HEK293T (cell line): ENCODE measurements around the gene IL17RE.

Experiments
- CTCF ChIA-PET: fragments of 350-600 bp; formaldehyde crosslinking; extraction: SDS; loops from one replicate; lab custom pipeline; 2021; ENCODE audit warnings: antibody characterized with exemption, inconsistent platforms; lab: Yijun Ruan, JAX
- POLR2A ChIA-PET: fragments of 350-600 bp; formaldehyde crosslinking; extraction: SDS; loops from one replicate; lab custom pipeline; 2020; ENCODE audit warnings: antibody characterized with exemption, inconsistent platforms; lab: Yijun Ruan, JAX
- DNase-seq: peaks from one replicate; pipeline ENCODE4 v3.0.0; 2012; ENCODE audit warnings: mixed read lengths; ENCODE audit errors: extremely low spot score
- ARNT ChIP-seq: fragments of 450-650 bp; IDR thresholded peaks from 2 replicates; pipeline ENCODE4 v1.6.1; 2017; ENCODE audit warnings: mild to moderate bottlenecking
- BHLHE40 ChIP-seq: fragments of 450-650 bp; IDR thresholded peaks from 2 replicates; pipeline ENCODE4 v1.6.1; 2016; ENCODE audit warnings: mild to moderate bottlenecking, moderate library complexity, borderline replicate concordance
- CTBP1 ChIP-seq: fragments of 450-650 bp; IDR thresholded peaks from 2 replicates; pipeline ENCODE4 v1.6.1; 2016; ENCODE audit warnings: borderline replicate concordance
- ELF4 ChIP-seq: fragments of 450-650 bp; IDR thresholded peaks from 2 replicates; pipeline ENCODE4 v1.6.1; 2017; ENCODE audit warnings: antibody characterized with exemption
- FOXA1 ChIP-seq: fragments of 450-650 bp; IDR thresholded peaks from 2 replicates; pipeline ENCODE4 v1.6.1; 2016; ENCODE audit warnings: mild to moderate bottlenecking
- FOXK2 ChIP-seq: fragments of 450-650 bp; IDR thresholded peaks from 2 replicates; pipeline ENCODE4 v1.6.1; 2016; ENCODE audit warnings: mild to moderate bottlenecking
- FOXM1 ChIP-seq: fragments of 450-650 bp; IDR thresholded peaks from 2 replicates; pipeline ENCODE4 v1.6.1; 2017; ENCODE audit warnings: mild to moderate bottlenecking, borderline replicate concordance
- HDGF ChIP-seq: fragments of 450-650 bp; IDR thresholded peaks from 2 replicates; pipeline ENCODE4 v1.6.1; 2017; ENCODE audit warnings: antibody characterized with exemption, borderline replicate concordance
- L3MBTL2 ChIP-seq: fragments of 450-650 bp; conservative IDR thresholded peaks from 2 replicates; pipeline ENCODE4 v1.6.1; 2016; ENCODE audit warnings: mild to moderate bottlenecking
- LEF1 ChIP-seq: fragments of 450-650 bp; IDR thresholded peaks from 2 replicates; pipeline ENCODE4 v1.6.1; 2017; ENCODE audit warnings: mild to moderate bottlenecking, borderline replicate concordance
- NFRKB ChIP-seq: fragments of 450-650 bp; IDR thresholded peaks from 2 replicates; pipeline ENCODE4 v1.6.1; 2016; ENCODE audit warnings: mild to moderate bottlenecking, moderate library complexity
- PKNOX1 ChIP-seq: fragments of 450-650 bp; IDR thresholded peaks from 2 replicates; pipeline ENCODE4 v1.6.1; 2016
- SP1 ChIP-seq: fragments of 450-650 bp; IDR thresholded peaks from 2 replicates; pipeline ENCODE4 v1.6.1; 2017
- SUZ12 ChIP-seq: fragments of 450-650 bp; IDR thresholded peaks from 2 replicates; pipeline ENCODE4 v1.6.1; 2016; ENCODE audit warnings: mild to moderate bottlenecking
- TARDBP ChIP-seq: fragments of 450-650 bp; IDR thresholded peaks from 2 replicates; pipeline ENCODE4 v1.6.1; 2016
- ZNF384 ChIP-seq: fragments of 450-650 bp; IDR thresholded peaks from 2 replicates; pipeline ENCODE4 v1.6.1; 2016

Gene IL17RE

GRCh38 chr3:9909221-9910013 lies 6.8 kb downstream of the IL17RE start:
- ChIA-PET POLR2A (interaction anchor here (1.2 kb wide), 1 partner anchor 16 kb away, joined by 3 read pairs; no protein-coding TSS in a partner anchor), CTCF (no interaction called here)
- no peak for DNase-seq
- no peak for TF ChIP-seq NFRKB
- TF ChIP-seq ZNF384, result no peak
- TF ChIP-seq SUZ12, result no peak
- no peak for TF ChIP-seq FOXM1
- no peak for TF ChIP-seq PKNOX1
- no peak for TF ChIP-seq ELF4
- TF ChIP-seq FOXA1, result no peak

DNA sequence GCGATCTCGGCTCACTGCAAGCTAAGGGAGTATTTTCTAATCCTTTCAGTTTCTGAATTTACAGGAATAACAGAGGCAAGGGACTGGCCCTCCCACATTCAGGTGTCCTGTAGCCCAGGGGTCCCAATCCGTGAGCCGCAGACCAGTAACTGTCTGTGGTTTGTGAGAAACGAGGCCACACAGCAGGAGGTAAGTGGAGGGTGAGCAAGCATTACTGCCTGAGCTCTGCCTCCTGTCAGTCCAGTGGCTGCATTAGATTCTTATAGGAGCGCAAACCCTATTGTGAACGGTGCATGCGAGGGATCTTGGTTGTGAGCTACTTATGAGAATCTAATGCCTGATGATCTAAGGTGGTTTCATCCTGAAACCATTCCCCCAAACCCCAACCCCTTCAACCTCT lies 9.2 kb downstream of the IL17RE start:
- no peak for DNase-seq
- CTCF ChIA-PET, result no interaction called here
- no peak for TF ChIP-seq ZNF384
- no peak for TF ChIP-seq FOXK2
- 0 out of 2 replicates have a peak, but pooled peaks have one; percentile 22 for TF ChIP-seq PKNOX1
- POLR2A ChIA-PET, result interaction anchor here (1.3 kb wide), 1 partner anchor 18 kb away, joined by 5 read pairs; no protein-coding TSS in a partner anchor

DNA sequence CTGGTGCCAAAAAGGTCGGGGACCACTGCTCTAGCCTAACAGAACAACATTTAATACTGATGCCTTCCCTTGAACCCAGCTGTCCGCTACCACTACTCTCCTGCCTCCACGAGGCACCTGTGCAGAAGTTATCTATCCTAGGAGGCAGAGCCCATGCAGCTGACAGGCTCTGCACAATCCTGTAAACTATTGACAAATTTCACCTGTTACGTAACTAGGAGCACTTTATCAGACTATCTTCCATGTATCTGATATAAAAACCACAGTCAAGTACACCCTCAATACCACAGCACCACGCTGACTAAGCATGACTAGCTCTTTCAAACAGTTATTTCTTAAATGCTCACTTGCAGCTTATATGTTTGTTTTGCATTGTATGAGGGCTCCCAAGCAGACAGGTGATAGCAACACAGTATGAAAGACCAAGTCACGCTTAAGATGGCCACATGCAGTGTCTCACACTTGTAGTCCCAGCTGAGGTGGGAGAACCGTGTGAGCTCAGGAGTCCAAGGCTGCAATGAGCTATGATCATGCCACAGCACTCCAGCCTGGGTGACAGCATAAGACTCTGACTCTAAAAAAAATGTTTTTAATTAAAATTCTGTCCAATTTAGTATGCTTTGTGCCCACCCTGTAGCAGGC lies 9.8 kb downstream of the IL17RE start:
- CTCF ChIA-PET, result no interaction called here
- TF ChIP-seq FOXA1, result no peak
- TF ChIP-seq ELF4, result no peak
- no peak for TF ChIP-seq ZNF384
- POLR2A ChIA-PET, result interaction anchor here (1.1 to 1.7 kb wide), 3 partner anchors 15 to 22 kb away, joined by 3 to 6 read pairs (median 5); partner anchors contain the start of gene JAGN1
- no peak for DNase-seq

DNA sequence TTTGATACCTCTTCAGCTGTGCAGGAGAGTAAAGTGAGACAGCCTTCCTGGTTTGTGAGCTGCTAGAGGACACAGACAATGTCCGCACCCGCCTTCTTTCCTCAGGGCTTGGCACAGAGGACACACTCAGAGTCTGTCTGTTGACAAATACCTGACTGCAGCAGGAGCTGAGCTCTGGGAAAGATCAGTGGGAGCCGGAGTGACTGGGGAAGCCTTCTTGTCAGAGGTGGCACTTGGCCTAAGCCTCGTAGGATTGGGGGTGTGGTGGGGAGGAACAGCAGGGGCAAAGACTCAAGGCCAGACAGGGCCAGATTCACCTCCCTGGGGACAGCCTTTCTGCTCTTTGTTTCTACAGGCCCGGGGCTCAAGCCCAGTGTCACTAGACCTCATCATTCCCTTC lies 11.0 kb downstream of the IL17RE start:
- POLR2A ChIA-PET, result interaction anchor here (1.1 to 1.7 kb wide), 2 partner anchors 19 to 24 kb away, joined by 6 to 8 read pairs; partner anchors contain the start of genes CRELD1 and JAGN1
- no peak for DNase-seq
- TF ChIP-seq FOXM1 (no peak), ARNT (no peak), BHLHE40 (no peak), HDGF (no peak), PKNOX1 (no peak), TARDBP (no peak), CTBP1 (no peak), SP1 (no peak), ELF4 (no peak), FOXK2 (no peak), L3MBTL2 (no peak), FOXA1 (no peak), ZNF384 (no peak), NFRKB (no peak), SUZ12 (no peak), LEF1 (no peak)
- CTCF ChIA-PET, result interaction anchor here (0.8 kb wide), 1 partner anchor 11 kb away, joined by 3 read pairs; the partner anchor contains the start of gene IL17RE

- ChIA-PET CTCF (interaction anchor here (0.8 kb wide), 1 partner anchor 11 kb away, joined by 3 read pairs; the partner anchor contains the start of gene IL17RE), POLR2A (interaction anchor here (1.1 to 1.7 kb wide), 2 partner anchors 19 to 24 kb away, joined by 6 to 8 read pairs; partner anchors contain the start of genes CRELD1 and JAGN1)
- no peak for DNase-seq
- no peak for TF ChIP-seq ARNT
- TF ChIP-seq ELF4, result no peak
- no peak for TF ChIP-seq FOXA1
- TF ChIP-seq PKNOX1, result no peak
Observed at GRCh38 chr3:9914011-9914410, 11.4 kb downstream of the IL17RE start.

GRCh38 chr3:9914559-9915253 lies 12.1 kb downstream of the IL17RE start:
- CTCF ChIA-PET, result no interaction called here

More at GRCh38 chr3:9914559-9915253, 12.1 kb downstream of the IL17RE start:
- DNase-seq, result no peak
- TF ChIP-seq L3MBTL2, result peak; percentile 78; the same call in 1 of the 2 replicates
- TF ChIP-seq SP1, result no peak
- POLR2A ChIA-PET, result no interaction called here
